ENCODE measurements around the gene PATE2.

Gene PATE2

GRCh38 chr11:125784678-125785077 is 6.0 kb upstream of the PATE2 start:
- DNase-seq (ENCODE audit: low read depth), result no peak

GRCh38 chr11:125777309-125777708 is 1.3 kb downstream of the PATE2 start:
- no peak for TF ChIP-seq CTCF (conservative IDR thresholded peaks at IDR 0.05; ENCODE audit: low read depth, low read length)
- DNase-seq (ENCODE audit: low read depth), result peak; percentile 5
- no peak overlapping the region for H3K4me3 ChIP-seq (ENCODE audit: low read depth, low read length)

More at GRCh38 chr11:125784678-125785077, 6.0 kb upstream of the PATE2 start:
- H3K4me3 ChIP-seq (ENCODE audit: low read depth, low read length), result no peak overlapping the region
- no peak for TF ChIP-seq CTCF (conservative IDR thresholded peaks at IDR 0.05; ENCODE audit: low read depth, low read length)

DNA sequence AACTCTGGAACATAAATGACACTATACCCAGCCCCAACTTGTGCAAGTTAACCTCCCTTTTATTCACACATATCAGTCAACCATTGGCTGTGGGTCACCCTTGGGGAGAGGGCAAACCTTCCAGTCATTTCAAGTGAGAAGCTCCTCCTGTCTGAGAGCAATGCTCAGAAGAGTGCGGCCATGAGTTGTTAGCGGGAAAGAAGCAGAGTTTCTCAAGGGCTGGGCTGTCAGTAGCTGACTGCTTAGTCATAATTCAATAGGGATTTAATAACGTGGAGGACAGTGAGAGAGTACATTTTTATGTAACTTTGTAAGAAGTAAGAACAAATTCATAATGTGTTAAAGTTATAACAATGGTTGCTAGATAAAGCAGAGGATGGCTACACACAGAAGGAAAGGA is 5.1 kb downstream of the PATE2 start:
- peak; percentile 2 for DNase-seq (ENCODE audit: low read depth)
- no peak overlapping the region for H3K4me3 ChIP-seq (ENCODE audit: low read depth, low read length)
- TF ChIP-seq CTCF (conservative IDR thresholded peaks at IDR 0.05; ENCODE audit: low read depth, low read length), result no peak

- peak; percentile 60 for DNase-seq (ENCODE audit: low read depth)
- no peak overlapping the region for H3K4me3 ChIP-seq (ENCODE audit: low read depth, low read length)
- no peak for TF ChIP-seq CTCF (conservative IDR thresholded peaks at IDR 0.05; ENCODE audit: low read depth, low read length)
Observed at GRCh38 chr11:125772834-125773505, 5.7 kb downstream of the PATE2 start.

- DNase-seq (ENCODE audit: low read depth), result no peak
- no peak for TF ChIP-seq CTCF (conservative IDR thresholded peaks at IDR 0.05; ENCODE audit: low read depth, low read length)
Observed at GRCh38 chr11:125770583-125770982, 8.0 kb downstream of the PATE2 start.

DNA sequence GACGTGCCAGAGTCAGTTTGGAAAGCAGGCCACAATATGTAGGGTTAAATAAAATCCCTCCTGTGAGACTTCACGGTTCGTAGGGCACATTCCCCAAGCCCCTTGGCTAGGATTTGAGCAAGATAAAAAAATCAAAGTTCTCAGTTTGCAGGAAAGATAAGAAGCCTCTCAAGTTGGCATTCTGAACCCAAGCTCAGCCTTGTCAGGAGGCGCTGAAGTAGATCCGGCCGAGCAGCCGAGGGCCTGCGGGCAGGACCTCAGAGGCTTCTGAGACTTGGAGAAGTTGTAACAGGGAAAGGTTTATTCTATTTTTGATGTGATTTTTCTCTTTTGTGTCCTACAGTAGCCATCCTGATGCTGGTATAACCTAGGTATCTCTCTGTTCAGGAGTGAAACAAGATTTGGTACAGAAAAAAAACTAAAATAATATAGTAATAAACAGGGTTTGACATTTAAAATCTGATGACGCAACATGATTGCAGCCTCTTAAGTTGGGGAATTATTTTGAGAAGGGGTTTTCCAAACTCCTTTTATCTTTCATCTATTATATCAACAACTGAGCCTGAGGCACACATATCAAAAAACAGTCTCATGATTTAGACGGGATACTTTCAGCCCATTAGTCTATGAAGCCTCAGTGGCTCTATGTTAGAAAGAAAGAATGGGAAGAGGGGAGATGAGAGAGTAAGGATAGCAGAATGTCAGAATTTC is 10.1 kb downstream of the PATE2 start:
- DNase-seq (ENCODE audit: low read depth), result no peak
- H3K4me3 ChIP-seq (ENCODE audit: low read depth, low read length), result no peak overlapping the region
- no peak for TF ChIP-seq CTCF (conservative IDR thresholded peaks at IDR 0.05; ENCODE audit: low read depth, low read length)

More at GRCh38 chr11:125770583-125770982, 8.0 kb downstream of the PATE2 start:
- H3K4me3 ChIP-seq (ENCODE audit: low read depth, low read length), result no peak overlapping the region
